IPS-18a (cell line): Measurements from ENCODE around the gene HS1BP3.

ENCODE experiments used
- H3K27ac ChIP-seq: one replicate; pipeline ENCODE4 v1.5.1; 2013; ENCODE audit warnings: low read length
- H3K27me3 ChIP-seq: one replicate; pipeline ENCODE4 v1.6.1; 2013; ENCODE audit warnings: mild to moderate bottlenecking, low read length; ENCODE audit not compliant: control insufficient read depth, insufficient read depth
- H3K36me3 ChIP-seq: one replicate; pipeline ENCODE4 v1.6.1; 2013; ENCODE audit warnings: low read depth, low read length; ENCODE audit not compliant: control insufficient read depth
- H3K4me1 ChIP-seq: one replicate; pipeline ENCODE4 v1.6.1; 2013; ENCODE audit warnings: low read depth, low read length; ENCODE audit not compliant: control insufficient read depth
- H3K4me3 ChIP-seq: one replicate; pipeline ENCODE4 v1.5.1; 2013; ENCODE audit warnings: low read length
- H3K9ac ChIP-seq: one replicate; pipeline ENCODE4 v1.6.1; 2013; ENCODE audit warnings: mild to moderate bottlenecking, low read length, moderate library complexity
- H3K9me3 ChIP-seq: one replicate; pipeline ENCODE4 v1.6.1; 2013; ENCODE audit warnings: low read depth, low read length; ENCODE audit not compliant: control insufficient read depth

The HS1BP3 gene

GRCh38 chr2:20682167-20682920, 31.4 kb upstream of the HS1BP3 start:
- no peak overlapping the region for H3K27ac ChIP-seq
- no peak overlapping the region for H3K9ac ChIP-seq
- H3K27me3 ChIP-seq, result no peaks in the 10 kb centered on the region
- no peaks in the 10 kb centered on the region for H3K4me1 ChIP-seq
- H3K36me3 ChIP-seq, result peaks cover 10% of the 10 kb centered on the region
- H3K9me3 ChIP-seq, result no peaks in the 10 kb centered on the region
- no peak overlapping the region for H3K4me3 ChIP-seq

GRCh38 chr2:20680744-20681375, 30.0 kb upstream of the HS1BP3 start:
- H3K36me3 ChIP-seq, result peaks cover 3% of the 10 kb centered on the region
- no peak overlapping the region for H3K9ac ChIP-seq
- peaks cover 3% of the 10 kb centered on the region for H3K4me1 ChIP-seq
- H3K27me3 ChIP-seq, result no peaks in the 10 kb centered on the region
- no peaks in the 10 kb centered on the region for H3K9me3 ChIP-seq
- no peak overlapping the region for H3K4me3 ChIP-seq
- no peak overlapping the region for H3K27ac ChIP-seq

GRCh38 chr2:20678780-20679179, 27.9 kb upstream of the HS1BP3 start:
- Histone ChIP-seq H3K9ac (no peak overlapping the region), H3K27ac (no peak overlapping the region), H3K36me3 (no peaks in the 10 kb centered on the region)

GRCh38 chr2:20678086-20678395, 27.1 kb upstream of the HS1BP3 start:
- Histone ChIP-seq H3K9ac (no peak overlapping the region), H3K4me1 (peaks cover 12% of the 10 kb centered on the region), H3K27me3 (peaks cover 27% of the 10 kb centered on the region), H3K4me3 (no peak overlapping the region), H3K36me3 (no peaks in the 10 kb centered on the region), H3K9me3 (no peaks in the 10 kb centered on the region), H3K27ac (no peak overlapping the region)

More at GRCh38 chr2:20678780-20679179, 27.9 kb upstream of the HS1BP3 start:
- no peak overlapping the region for H3K4me3 ChIP-seq
- peaks cover 7% of the 10 kb centered on the region for H3K4me1 ChIP-seq
- H3K27me3 ChIP-seq, result peaks cover 19% of the 10 kb centered on the region
- no peaks in the 10 kb centered on the region for H3K9me3 ChIP-seq

- peaks cover 17% of the 10 kb centered on the region for H3K4me1 ChIP-seq
- no peak overlapping the region for H3K27ac ChIP-seq
- peaks cover 32% of the 10 kb centered on the region for H3K27me3 ChIP-seq
- H3K36me3 ChIP-seq, result no peaks in the 10 kb centered on the region
- no peak overlapping the region for H3K9ac ChIP-seq
- no peaks in the 10 kb centered on the region for H3K9me3 ChIP-seq
- H3K4me3 ChIP-seq, result no peak overlapping the region
Measured at GRCh38 chr2:20677301-20678085, 26.6 kb upstream of the HS1BP3 start.

GRCh38 chr2:20676353-20677215, 25.7 kb upstream of the HS1BP3 start:
- no peak overlapping the region for H3K9ac ChIP-seq
- H3K36me3 ChIP-seq, result no peaks in the 10 kb centered on the region
- peaks cover 24% of the 10 kb centered on the region for H3K4me1 ChIP-seq
- H3K9me3 ChIP-seq, result no peaks in the 10 kb centered on the region
- no peak overlapping the region for H3K4me3 ChIP-seq
- no peak overlapping the region for H3K27ac ChIP-seq
- peaks cover 41% of the 10 kb centered on the region for H3K27me3 ChIP-seq

- Histone ChIP-seq H3K4me1 (peaks cover 28% of the 10 kb centered on the region), H3K4me3 (no peak overlapping the region), H3K9me3 (no peaks in the 10 kb centered on the region), H3K9ac (no peak overlapping the region), H3K27ac (no peak overlapping the region), H3K27me3 (peaks cover 49% of the 10 kb centered on the region), H3K36me3 (no peaks in the 10 kb centered on the region)
Measured at GRCh38 chr2:20675701-20676352, 24.9 kb upstream of the HS1BP3 start.

GRCh38 chr2:20674974-20675679, 24.2 kb upstream of the HS1BP3 start:
- Histone ChIP-seq H3K27me3 (peaks cover 56% of the 10 kb centered on the region), H3K9me3 (no peaks in the 10 kb centered on the region), H3K9ac (no peak overlapping the region), H3K36me3 (no peaks in the 10 kb centered on the region), H3K4me1 (peaks cover 28% of the 10 kb centered on the region), H3K27ac (no peak overlapping the region), H3K4me3 (no peak overlapping the region)

- H3K4me3 ChIP-seq, result no peak overlapping the region
- no peak overlapping the region for H3K27ac ChIP-seq
Measured at GRCh38 chr2:20674309-20674965, 23.5 kb upstream of the HS1BP3 start.

GRCh38 chr2:20673686-20674308, 22.9 kb upstream of the HS1BP3 start:
- Histone ChIP-seq H3K9me3 (no peaks in the 10 kb centered on the region), H3K27ac (no peak overlapping the region), H3K27me3 (peaks cover 69% of the 10 kb centered on the region), H3K36me3 (no peaks in the 10 kb centered on the region), H3K4me1 (peaks cover 28% of the 10 kb centered on the region), H3K9ac (no peak overlapping the region), H3K4me3 (no peak overlapping the region)

More at GRCh38 chr2:20674309-20674965, 23.5 kb upstream of the HS1BP3 start:
- H3K9ac ChIP-seq, result no peak overlapping the region
- peaks cover 28% of the 10 kb centered on the region for H3K4me1 ChIP-seq
- H3K27me3 ChIP-seq, result peaks cover 63% of the 10 kb centered on the region
- no peaks in the 10 kb centered on the region for H3K36me3 ChIP-seq
- H3K9me3 ChIP-seq, result no peaks in the 10 kb centered on the region
